Measurements from ENCODE around the gene ZNF841. TPM values are rescaled to one million over a fixed set of nuclear protein-coding genes. Genes with fewer than 3 reads are reported as not detected.

ZNF841 gene
- total and polyA plus RNA-seq, 2 of the 13 experiments (the other 11 are each of a cell fraction or from before 2014, with no cell fraction given), result 6.2 to 14.2 TPM

GRCh38 chr19:52099497-52100138 lies 4.1 kb upstream of the ZNF841 start (continued):
- TF ChIP-seq ZNF460 (CRISPR knock-in tag; IDR thresholded peaks at IDR 0.05; ENCODE audit: borderline replicate concordance) (no peak), TFAP4 (IDR thresholded peaks at IDR 0.05; ENCODE audit: borderline replicate concordance, low read depth) (peak; percentile 46; the same call in 1 of the 2 replicates), ZNF770 (CRISPR knock-in tag; IDR thresholded peaks at IDR 0.05) (no peak), TFDP1 (CRISPR knock-in tag; IDR thresholded peaks at IDR 0.05; ENCODE audit: borderline replicate concordance) (no peak), TAF15 (IDR thresholded peaks at IDR 0.05; ENCODE audit: low read depth, low read length, poor library complexity, severe bottlenecking) (no peak), USF2 (IDR thresholded peaks at IDR 0.05; ENCODE audit: low read depth, low read length) (peak; percentile 50), USF2 (CRISPR knock-in tag; IDR thresholded peaks at IDR 0.05; ENCODE audit: borderline replicate concordance) (peak; percentile 72; the same call in 1 of the 2 replicates), TBX3 (IDR thresholded peaks at IDR 0.05; ENCODE audit: borderline replicate concordance) (no peak), PAWR (CRISPR knock-in tag; IDR thresholded peaks at IDR 0.05; ENCODE audit: borderline replicate concordance) (no peak), JUND (CRISPR knock-in tag; IDR thresholded peaks at IDR 0.05) (peak; percentile 87), ETS1 (CRISPR knock-in tag; IDR thresholded peaks at IDR 0.05) (no peak), ZBTB14 (CRISPR knock-in tag; IDR thresholded peaks at IDR 0.05) (no peak), ZNF530 (CRISPR knock-in tag; IDR thresholded peaks at IDR 0.05; ENCODE audit: low read depth) (no peak), RBFOX2 (IDR thresholded peaks at IDR 0.05; ENCODE audit: low read depth, low read length) (no peak), ISX (CRISPR knock-in tag; conservative IDR thresholded peaks at IDR 0.05) (no peak), SUZ12 (IDR thresholded peaks at IDR 0.05; ENCODE audit: low read depth, low read length) (no peak), BHLHE40 (IDR thresholded peaks at IDR 0.05; ENCODE audit: low read length) (0 out of 2 replicates have a peak, but pooled peaks have one; percentile 17), TBL1XR1 (IDR thresholded peaks at IDR 0.05; ENCODE audit: borderline replicate concordance, low read length, partially characterized antibody) (no peak), CREB1 (IDR thresholded peaks at IDR 0.05) (no peak), CREB1 (CRISPR knock-in tag; IDR thresholded peaks at IDR 0.05) (no peak), MEF2D (CRISPR knock-in tag; IDR thresholded peaks at IDR 0.05) (no peak)

Measured in HepG2 (cell line).